Measurements from ENCODE around the gene ZBTB38. TPM values are rescaled to one million over a fixed set of nuclear protein-coding genes. Genes with fewer than 3 reads are reported as not detected.

ZBTB38 gene
- total RNA-seq, 2 donors from 2014 or later = 27.3 to 28.2 TPM

DNA sequence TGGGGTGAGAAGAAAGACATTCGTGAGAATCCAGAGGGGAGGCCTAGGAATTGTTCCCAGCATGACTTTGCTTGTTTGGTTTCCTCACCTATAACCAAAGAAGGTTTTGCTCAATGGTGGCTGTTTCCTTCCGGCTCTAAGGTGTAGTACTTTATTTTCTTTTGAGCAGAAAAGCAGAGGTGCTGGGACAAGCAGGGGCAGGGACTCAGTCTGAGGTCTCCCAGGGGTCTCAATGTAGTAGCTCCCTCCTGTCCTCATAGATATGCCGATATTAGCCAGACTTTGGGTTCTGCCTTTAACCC lies 41.6 kb downstream of the ZBTB38 start:
- Histone ChIP-seq H3K27ac (ENCODE audit: low read depth, low read length) (peak overlapping the region; percentile 7), H3K9me3 (ENCODE audit: control insufficient read depth, low read length) (no peaks in the 10 kb centered on the region), H3K36me3 (ENCODE audit: control insufficient read depth, insufficient read depth, low read length) (peaks cover 40% of the 10 kb centered on the region), H3K9ac (ENCODE audit: extremely low read depth, low read length, poor library complexity, severe bottlenecking) (peak overlapping the region; percentile 31), H3K27me3 (ENCODE audit: control insufficient read depth, insufficient read depth, low read length, poor library complexity, severe bottlenecking) (no peaks in the 10 kb centered on the region), H3K4me1 (ENCODE audit: control insufficient read depth, insufficient read depth, low read length) (peaks cover 18% of the 10 kb centered on the region), H3K4me3 (ENCODE audit: low read length) (peak overlapping the region; percentile 0)
- Mint-ChIP-seq H3K36me3 (ENCODE audit: low read depth) (peaks cover 41% of the 10 kb centered on the region), H3K4me3 (no peak overlapping the region), H3K9me3 (no peaks in the 10 kb centered on the region), H3K27ac (peak overlapping the region; percentile 87), H3K27me3 (ENCODE audit: insufficient read depth) (peaks cover 35% of the 10 kb centered on the region), H3K4me1 (peaks cover 43% of the 10 kb centered on the region)
- WGBS, 2 experiments (ENCODE audit: insufficient coverage in 1 of 2, insufficient read length in 1 of 2) = 49 to 67% methylated on average over 1 to 3 of the region's 3 CpGs
- TF ChIP-seq, protein P1, sequence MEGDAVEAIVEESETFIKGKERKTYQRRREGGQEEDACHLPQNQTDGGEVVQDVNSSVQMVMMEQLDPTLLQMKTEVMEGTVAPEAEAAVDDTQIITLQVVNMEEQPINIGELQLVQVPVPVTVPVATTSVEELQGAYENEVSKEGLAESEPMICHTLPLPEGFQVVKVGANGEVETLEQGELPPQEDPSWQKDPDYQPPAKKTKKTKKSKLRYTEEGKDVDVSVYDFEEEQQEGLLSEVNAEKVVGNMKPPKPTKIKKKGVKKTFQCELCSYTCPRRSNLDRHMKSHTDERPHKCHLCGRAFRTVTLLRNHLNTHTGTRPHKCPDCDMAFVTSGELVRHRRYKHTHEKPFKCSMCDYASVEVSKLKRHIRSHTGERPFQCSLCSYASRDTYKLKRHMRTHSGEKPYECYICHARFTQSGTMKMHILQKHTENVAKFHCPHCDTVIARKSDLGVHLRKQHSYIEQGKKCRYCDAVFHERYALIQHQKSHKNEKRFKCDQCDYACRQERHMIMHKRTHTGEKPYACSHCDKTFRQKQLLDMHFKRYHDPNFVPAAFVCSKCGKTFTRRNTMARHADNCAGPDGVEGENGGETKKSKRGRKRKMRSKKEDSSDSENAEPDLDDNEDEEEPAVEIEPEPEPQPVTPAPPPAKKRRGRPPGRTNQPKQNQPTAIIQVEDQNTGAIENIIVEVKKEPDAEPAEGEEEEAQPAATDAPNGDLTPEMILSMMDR (conservative IDR thresholded peaks at IDR 0.05) = no peak
- DNase-seq = no peak

DNA sequence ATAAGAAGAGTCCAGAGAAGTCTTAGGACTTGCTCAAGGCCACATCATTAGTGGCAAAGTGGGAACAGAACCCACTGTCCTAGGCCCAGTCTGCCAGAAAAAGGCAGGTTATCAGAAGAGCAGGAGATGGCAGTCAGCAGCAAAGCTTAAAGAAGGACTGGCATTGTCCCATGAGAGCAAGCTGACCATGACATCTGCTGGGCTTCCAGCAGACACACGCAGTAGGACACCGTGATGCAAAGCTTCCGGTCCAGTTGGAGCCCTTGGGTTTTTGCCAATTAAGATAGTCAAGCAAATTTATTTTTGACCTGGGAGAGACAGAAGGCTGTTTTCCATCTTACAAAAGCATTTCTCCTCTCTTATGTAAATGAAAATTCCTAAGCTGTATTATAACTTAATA lies 42.1 kb downstream of the ZBTB38 start:
- Mint-ChIP-seq H3K27ac (peak overlapping the region; percentile 87), H3K4me3 (no peak overlapping the region), H3K9me3 (no peaks in the 10 kb centered on the region), H3K27me3 (ENCODE audit: insufficient read depth) (peaks cover 32% of the 10 kb centered on the region), H3K36me3 (ENCODE audit: low read depth) (peaks cover 41% of the 10 kb centered on the region), H3K4me1 (peaks cover 43% of the 10 kb centered on the region)
- DNase-seq = peak; percentile 52
- peak overlapping the region; percentile 31 for H3K9ac ChIP-seq (ENCODE audit: extremely low read depth, low read length, poor library complexity, severe bottlenecking)
- no peaks in the 10 kb centered on the region for H3K27me3 ChIP-seq (ENCODE audit: control insufficient read depth, insufficient read depth, low read length, poor library complexity, severe bottlenecking)
- no peak overlapping the region for H3K27ac ChIP-seq (ENCODE audit: low read depth, low read length)
- peak overlapping the region; percentile 0 for H3K4me3 ChIP-seq (ENCODE audit: low read length)
- WGBS, 2 experiments (ENCODE audit: insufficient coverage in 1 of 2, insufficient read length in 1 of 2) = 92 to 100% methylated on average over 3 of the region's 3 CpGs
- TF ChIP-seq, protein P1 (conservative IDR thresholded peaks at IDR 0.05) = no peak
- H3K36me3 ChIP-seq (ENCODE audit: control insufficient read depth, insufficient read depth, low read length) = peaks cover 40% of the 10 kb centered on the region
- no peaks in the 10 kb centered on the region for H3K9me3 ChIP-seq (ENCODE audit: control insufficient read depth, low read length)
- peaks cover 18% of the 10 kb centered on the region for H3K4me1 ChIP-seq (ENCODE audit: control insufficient read depth, insufficient read depth, low read length)

DNA sequence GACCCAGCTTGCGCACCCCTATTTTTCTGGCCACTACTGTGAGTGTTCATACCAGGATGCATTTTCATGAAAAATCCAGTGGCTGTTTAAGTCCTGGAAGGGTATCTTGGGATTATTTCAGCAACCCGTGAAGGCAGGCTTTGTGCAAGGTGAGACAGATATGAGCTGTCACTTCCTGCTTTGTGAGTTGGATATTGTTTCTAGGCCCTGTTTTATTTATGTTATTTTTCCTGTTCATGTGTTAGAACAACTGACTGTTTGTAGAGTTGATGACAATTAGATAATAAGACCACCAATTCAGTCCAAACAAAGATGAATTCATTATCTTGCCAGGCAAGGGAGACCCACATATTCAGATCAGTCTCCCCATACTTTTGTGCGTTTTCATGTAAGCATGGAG lies 42.5 kb downstream of the ZBTB38 start:
- 91 to 93% methylated on average over 3 of the region's 3 CpGs for WGBS, 2 experiments (ENCODE audit: insufficient coverage in 1 of 2, insufficient read length in 1 of 2)
- no peak overlapping the region for H3K27ac ChIP-seq (ENCODE audit: low read depth, low read length)
- H3K4me1 ChIP-seq (ENCODE audit: control insufficient read depth, insufficient read depth, low read length) = peaks cover 18% of the 10 kb centered on the region
- H3K4me3 ChIP-seq (ENCODE audit: low read length) = no peak overlapping the region
- Mint-ChIP-seq H3K27ac (peak overlapping the region; percentile 77), H3K36me3 (ENCODE audit: low read depth) (peaks cover 37% of the 10 kb centered on the region), H3K27me3 (ENCODE audit: insufficient read depth) (peaks cover 28% of the 10 kb centered on the region), H3K9me3 (no peaks in the 10 kb centered on the region), H3K4me3 (no peak overlapping the region), H3K4me1 (peaks cover 43% of the 10 kb centered on the region)
- H3K36me3 ChIP-seq (ENCODE audit: control insufficient read depth, insufficient read depth, low read length) = peaks cover 36% of the 10 kb centered on the region
- TF ChIP-seq, protein P1 (conservative IDR thresholded peaks at IDR 0.05) = no peak
- no peaks in the 10 kb centered on the region for H3K9me3 ChIP-seq (ENCODE audit: control insufficient read depth, low read length)
- H3K27me3 ChIP-seq (ENCODE audit: control insufficient read depth, insufficient read depth, low read length, poor library complexity, severe bottlenecking) = no peaks in the 10 kb centered on the region
- no peak for DNase-seq
- H3K9ac ChIP-seq (ENCODE audit: extremely low read depth, low read length, poor library complexity, severe bottlenecking) = no peak overlapping the region

Data from endodermal cell (in vitro differentiated cells).